ENCODE results near the gene PIM3. TPM values are rescaled to one million over a fixed set of nuclear protein-coding genes. Genes with fewer than 3 reads are reported as not detected.
A peak's percentile ranks its signal among the peaks of the same experiment; 100 is the strongest.

The PIM3 gene
- polyA plus RNA-seq, 1 experiment = 8.3 TPM

DNA sequence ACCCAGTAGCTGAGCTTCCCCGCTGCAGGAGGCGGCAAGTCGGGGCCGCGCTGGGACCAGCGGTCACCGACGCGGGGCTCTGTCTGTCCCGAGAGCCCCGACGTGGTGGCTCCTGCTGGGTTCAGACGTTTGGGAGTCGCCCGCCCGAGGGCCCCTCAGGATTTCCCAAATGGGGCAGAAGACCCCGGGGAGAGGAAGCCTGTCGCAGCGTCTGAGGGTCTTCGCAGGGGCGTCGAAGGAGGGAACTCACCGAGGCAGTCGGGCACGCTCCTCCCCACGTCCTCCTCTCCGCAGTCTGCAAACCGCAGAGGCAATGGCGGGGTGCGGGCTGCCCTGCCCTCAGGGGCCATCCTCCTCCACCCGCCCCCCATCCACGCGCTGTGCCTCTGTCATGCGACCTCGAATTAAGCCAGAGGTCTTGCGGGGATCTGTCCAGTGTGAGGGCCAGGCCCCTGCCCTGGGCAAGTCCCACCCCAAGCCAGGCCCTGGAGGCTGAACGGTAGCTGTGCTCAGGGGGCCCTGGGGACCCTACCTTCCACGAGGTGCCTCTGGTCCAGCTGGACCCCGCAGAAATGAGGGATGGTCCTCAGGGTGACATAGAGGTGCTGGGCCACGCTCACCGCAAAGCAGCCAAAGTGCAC lies 39.5 kb downstream of the PIM3 start:
- DNase-seq (ENCODE audit: low read depth) = no peak
- no peaks in the 10 kb centered on the region for H3K36me3 ChIP-seq (ENCODE audit: control insufficient read depth, insufficient read depth, low read length)
- ChIA-PET POLR2A (no interaction called here), CTCF (interaction anchor here (1.6 to 3.1 kb wide), 2 partner anchors 20 to 30 kb away, joined by 4 to 8 read pairs; no protein-coding TSS in a partner anchor)
- peaks cover 1% of the 10 kb centered on the region for H3K27me3 ChIP-seq (ENCODE audit: control insufficient read depth, insufficient read depth, low read length)
- H3K4me3 ChIP-seq (ENCODE audit: low read depth, low read length) = no peak overlapping the region; the same call in 1 of the 2 replicates
- TF ChIP-seq, protein P1, sequence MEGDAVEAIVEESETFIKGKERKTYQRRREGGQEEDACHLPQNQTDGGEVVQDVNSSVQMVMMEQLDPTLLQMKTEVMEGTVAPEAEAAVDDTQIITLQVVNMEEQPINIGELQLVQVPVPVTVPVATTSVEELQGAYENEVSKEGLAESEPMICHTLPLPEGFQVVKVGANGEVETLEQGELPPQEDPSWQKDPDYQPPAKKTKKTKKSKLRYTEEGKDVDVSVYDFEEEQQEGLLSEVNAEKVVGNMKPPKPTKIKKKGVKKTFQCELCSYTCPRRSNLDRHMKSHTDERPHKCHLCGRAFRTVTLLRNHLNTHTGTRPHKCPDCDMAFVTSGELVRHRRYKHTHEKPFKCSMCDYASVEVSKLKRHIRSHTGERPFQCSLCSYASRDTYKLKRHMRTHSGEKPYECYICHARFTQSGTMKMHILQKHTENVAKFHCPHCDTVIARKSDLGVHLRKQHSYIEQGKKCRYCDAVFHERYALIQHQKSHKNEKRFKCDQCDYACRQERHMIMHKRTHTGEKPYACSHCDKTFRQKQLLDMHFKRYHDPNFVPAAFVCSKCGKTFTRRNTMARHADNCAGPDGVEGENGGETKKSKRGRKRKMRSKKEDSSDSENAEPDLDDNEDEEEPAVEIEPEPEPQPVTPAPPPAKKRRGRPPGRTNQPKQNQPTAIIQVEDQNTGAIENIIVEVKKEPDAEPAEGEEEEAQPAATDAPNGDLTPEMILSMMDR (IDR thresholded peaks at IDR 0.05; ENCODE audit: insufficient read depth, low read depth, low read length) = no peak

DNA sequence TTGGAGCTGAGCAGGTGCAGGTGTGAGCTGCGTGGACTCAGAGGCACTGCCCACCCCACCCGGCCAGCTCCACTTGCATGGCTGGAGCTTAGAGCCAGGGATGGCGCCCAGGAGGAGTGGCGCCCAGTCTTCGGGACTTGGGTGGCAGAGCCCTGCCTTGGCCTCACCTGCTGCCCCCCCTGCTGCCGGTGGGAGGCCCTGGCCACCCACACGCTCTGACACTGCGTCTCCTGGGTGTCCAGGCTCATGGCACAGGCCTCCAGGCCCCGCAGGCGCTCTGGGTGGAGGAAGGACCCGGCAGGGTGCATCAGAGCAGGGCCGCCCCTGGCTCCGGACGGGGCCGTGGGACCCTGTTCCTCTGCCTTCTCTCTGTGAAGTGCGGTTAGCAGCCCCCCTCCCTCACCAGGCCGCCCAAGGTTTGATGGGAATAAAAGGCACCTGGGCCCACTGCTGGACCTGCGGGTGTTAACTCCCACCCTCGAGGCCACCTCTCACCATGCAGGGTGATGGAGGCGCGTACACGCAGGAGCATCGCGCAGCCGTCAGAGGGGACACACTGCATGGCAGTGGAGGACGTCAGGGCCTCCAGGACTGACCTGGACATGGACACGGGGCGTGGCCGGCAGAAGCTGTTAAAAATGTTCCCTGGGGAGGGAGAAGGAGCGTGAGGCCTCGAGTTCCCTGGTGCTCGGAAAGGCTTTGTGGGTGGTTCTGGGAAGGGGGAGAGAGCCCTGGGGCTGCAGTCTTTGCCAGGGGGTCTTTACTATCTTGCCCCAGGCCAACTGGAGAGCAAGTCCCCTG lies 40.2 kb downstream of the PIM3 start:
- POLR2A ChIA-PET = no interaction called here
- Histone ChIP-seq H3K36me3 (ENCODE audit: control insufficient read depth, insufficient read depth, low read length) (no peaks in the 10 kb centered on the region), H3K4me3 (ENCODE audit: low read depth, low read length) (no peak overlapping the region), H3K27me3 (ENCODE audit: control insufficient read depth, insufficient read depth, low read length) (peaks cover 1% of the 10 kb centered on the region)
- TF ChIP-seq, protein P1 (IDR thresholded peaks at IDR 0.05; ENCODE audit: insufficient read depth, low read depth, low read length) = no peak
- CTCF ChIA-PET = interaction anchor here (1.0 to 3.1 kb wide), 3 partner anchors 12 to 29 kb away, joined by 3 to 8 read pairs (median 4); partner anchors contain the start of gene IL17REL
- no peak for DNase-seq (ENCODE audit: low read depth)

DNA sequence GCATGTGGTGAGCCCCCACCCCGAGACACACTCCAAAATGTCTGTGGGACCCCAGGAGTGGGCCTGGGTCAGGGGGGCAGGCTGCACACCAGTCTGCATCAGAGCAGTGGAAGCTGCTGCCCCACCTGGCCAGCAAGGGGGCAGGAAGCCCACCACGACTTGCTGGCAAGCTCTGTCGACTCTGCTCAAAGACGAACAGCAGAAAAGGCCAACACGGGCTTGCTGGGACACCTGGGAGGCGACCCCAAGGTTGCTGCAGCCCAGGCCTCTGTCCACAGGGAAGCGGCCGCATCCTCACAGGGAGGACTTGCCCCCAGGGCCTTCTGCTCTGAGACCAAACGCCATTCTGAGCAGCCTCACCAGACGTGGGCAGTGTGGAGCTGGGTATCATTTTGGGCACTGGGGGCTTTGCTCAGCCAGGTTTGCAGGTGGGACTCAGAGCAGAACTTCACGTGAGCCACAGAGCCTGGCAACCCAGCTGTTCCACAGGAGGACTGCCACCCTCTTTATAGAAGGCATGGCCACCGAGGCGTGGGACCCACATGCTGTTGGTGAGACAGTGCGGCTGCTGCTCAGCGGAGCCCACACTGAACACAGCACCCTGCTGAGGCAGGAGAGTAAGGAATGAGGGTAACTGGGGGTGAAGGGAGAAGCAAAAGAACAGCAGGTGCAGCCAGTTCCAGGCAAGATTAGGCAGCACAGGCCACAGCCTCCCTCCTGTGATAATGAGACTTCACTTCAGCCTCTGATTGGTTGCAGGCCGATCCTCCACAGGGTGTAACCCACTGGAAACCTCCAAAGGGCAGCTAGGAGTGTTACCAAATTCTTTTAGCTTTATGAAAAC lies 41.0 kb downstream of the PIM3 start:
- Histone ChIP-seq H3K36me3 (ENCODE audit: control insufficient read depth, insufficient read depth, low read length) (no peaks in the 10 kb centered on the region), H3K27me3 (ENCODE audit: control insufficient read depth, insufficient read depth, low read length) (peaks cover 1% of the 10 kb centered on the region), H3K4me3 (ENCODE audit: low read depth, low read length) (no peak overlapping the region)
- no peak for DNase-seq (ENCODE audit: low read depth)
- TF ChIP-seq, protein P1 (IDR thresholded peaks at IDR 0.05; ENCODE audit: insufficient read depth, low read depth, low read length) = 0 out of 2 replicates have a peak, but pooled peaks have one; percentile 3
- ChIA-PET CTCF (interaction anchor here (1.0 to 3.1 kb wide), 4 partner anchors 8 to 71 kb away, joined by 3 to 10 read pairs (median 8); partner anchors contain the start of gene IL17REL), POLR2A (no interaction called here)

DNA sequence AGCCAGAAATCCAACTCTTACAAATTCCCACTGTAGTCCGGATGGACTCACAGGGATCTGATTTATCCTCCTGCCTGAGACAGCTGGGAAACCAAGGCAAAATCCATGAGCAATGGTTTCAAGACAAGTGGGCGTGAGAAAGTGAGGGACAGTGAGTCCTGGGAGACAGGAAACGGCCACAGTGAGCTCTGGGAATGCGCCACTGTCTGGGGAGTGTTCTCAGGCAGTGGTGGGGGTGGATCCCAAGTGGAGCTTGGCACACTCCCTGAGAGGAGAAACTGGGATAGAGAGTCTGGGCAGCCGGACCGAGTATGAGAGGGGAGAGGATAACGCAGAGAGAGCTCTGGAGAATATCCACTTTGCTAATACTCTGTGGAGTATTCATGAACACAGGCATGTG lies 42.2 kb downstream of the PIM3 start:
- CTCF ChIA-PET = interaction anchor here (2.1 to 3.1 kb wide), 3 partner anchors 10 to 73 kb away, joined by 8 to 10 read pairs (median 8); no protein-coding TSS in a partner anchor

More for the DNA sequence above, 42.2 kb downstream of the PIM3 start:
- Histone ChIP-seq H3K36me3 (ENCODE audit: control insufficient read depth, insufficient read depth, low read length) (no peaks in the 10 kb centered on the region), H3K4me3 (ENCODE audit: low read depth, low read length) (no peak overlapping the region), H3K27me3 (ENCODE audit: control insufficient read depth, insufficient read depth, low read length) (peaks cover 1% of the 10 kb centered on the region)
- TF ChIP-seq, protein P1 (IDR thresholded peaks at IDR 0.05; ENCODE audit: insufficient read depth, low read depth, low read length) = no peak
- POLR2A ChIA-PET = no interaction called here
- no peak for DNase-seq (ENCODE audit: low read depth)
